Glomerular visceral epithelial cell (primary cell): ENCODE data around the gene RPS4Y1.

Experiments used
- DNase-seq: peaks from one replicate; pipeline ENCODE4 v3.0.0-alpha.2; 2016; ENCODE audit errors: extremely low spot score

Gene RPS4Y1

GRCh38 chrY:2883561-2883960 is 42.2 kb downstream of the RPS4Y1 start:
- DNase-seq, result no peak

- no peak for DNase-seq
These were observed 44.5 kb downstream of the RPS4Y1 start for GRCh38 chrY:2885880-2886279.

- DNase-seq, result peak; percentile 59
These were observed 46.0 kb downstream of the RPS4Y1 start for GRCh38 chrY:2887386-2887785.

- peak; percentile 42 for DNase-seq
These were observed 46.6 kb downstream of the RPS4Y1 start for GRCh38 chrY:2887955-2888354.

GRCh38 chrY:2893471-2893870 is 52.1 kb downstream of the RPS4Y1 start:
- no peak for DNase-seq

- DNase-seq, result no peak
These were observed 54.6 kb downstream of the RPS4Y1 start for GRCh38 chrY:2896050-2896449.

- no peak for DNase-seq
These were observed 66.0 kb downstream of the RPS4Y1 start for GRCh38 chrY:2907356-2907755.

GRCh38 chrY:2913066-2913815 is 71.8 kb downstream of the RPS4Y1 start:
- DNase-seq, result peak; percentile 29
